SJCRH30 (cell line): Measurements from ENCODE around the gene KIAA1671. TPM values are rescaled to one million over a fixed set of nuclear protein-coding genes. Genes with fewer than 3 reads are reported as not detected.

Experiments
- DNase-seq, 2 experiments: peaks; one replicate each; pipeline ENCODE4 v3.0.0-alpha.2; 2015 to 2020
- H3K27ac ChIP-seq: fragments of 250-450 bp; sonication (Bioruptor Pico); 2 replicates; pipeline ENCODE4 v1.5.1; 2020; ENCODE audit warnings: mild to moderate bottlenecking, moderate library complexity
- H3K27me3 ChIP-seq: fragments of 250-450 bp; sonication (Bioruptor Pico); 2 replicates; pipeline ENCODE4 v1.5.1; 2020; ENCODE audit warnings: mild to moderate bottlenecking, moderate library complexity
- H3K36me3 ChIP-seq: fragments of 250-450 bp; sonication (Bioruptor Pico); 2 replicates; pipeline ENCODE4 v1.5.1; 2020; ENCODE audit warnings: mild to moderate bottlenecking, moderate library complexity
- H3K4me1 ChIP-seq: fragments of 250-450 bp; sonication (Bioruptor Pico); 2 replicates; pipeline ENCODE4 v1.5.1; 2020; ENCODE audit warnings: mild to moderate bottlenecking, moderate library complexity
- H3K4me3 ChIP-seq: fragments of 250-450 bp; sonication (Bioruptor Pico); 2 replicates; pipeline ENCODE4 v1.5.1; 2020; ENCODE audit warnings: mild to moderate bottlenecking, moderate library complexity
- H3K9me3 ChIP-seq: fragments of 250-450 bp; sonication (Bioruptor Pico); replicated peaks from 2 replicates; pipeline ENCODE4 v1.5.1; 2020; ENCODE audit warnings: mild to moderate bottlenecking, moderate library complexity
- total RNA-seq: library from RNA; depleted of rRNA; stranded (reverse); fragments of >200 nt; shearing (Covaris generic); gene quantifications from 2 replicates; pipeline ENCODE4 v1.2.3, GENCODE V29; 2014

The KIAA1671 gene
- total RNA-seq, 1 experiment from 2014 or later, result 19.7 TPM

DNA sequence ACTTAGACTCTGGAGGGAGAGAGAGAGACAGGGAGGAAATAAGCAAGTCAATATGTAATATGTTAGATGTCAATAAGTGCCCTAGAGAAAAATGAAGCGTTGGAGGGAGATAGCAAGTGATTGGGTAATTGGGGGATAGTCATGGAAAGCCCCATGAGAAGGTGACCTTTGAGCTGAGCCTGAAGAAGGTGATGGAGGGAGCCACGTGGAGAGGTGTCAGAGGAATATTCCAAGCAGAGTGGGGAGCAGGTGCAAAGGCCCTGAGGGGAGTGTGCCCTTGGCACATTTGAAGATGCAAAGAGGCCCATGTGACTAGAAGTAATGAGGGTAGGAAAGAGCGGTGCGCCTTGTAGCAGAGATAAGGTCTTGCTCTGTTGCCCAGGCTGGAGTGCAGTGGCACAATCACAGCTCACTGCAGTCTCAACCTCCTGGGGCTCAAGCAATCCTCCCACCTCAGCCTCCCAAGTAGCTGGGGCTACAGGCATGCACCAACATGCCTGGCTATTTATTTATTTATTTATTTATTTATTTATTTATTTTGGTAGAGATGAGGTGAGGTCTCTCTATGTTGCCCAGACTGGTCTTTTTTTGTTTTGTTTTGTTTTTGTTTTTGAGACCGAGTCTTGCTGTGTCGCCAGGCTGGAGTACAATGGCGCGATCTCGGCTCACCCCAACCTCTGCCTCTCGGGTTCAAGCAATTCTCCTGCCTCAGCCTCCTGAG lies 8.1 kb upstream of the KIAA1671 start:
- Histone ChIP-seq H3K4me1 (no peaks in the 10 kb centered on the region), H3K9me3 (no peaks in the 10 kb centered on the region), H3K36me3 (no peaks in the 10 kb centered on the region), H3K27ac (no peak overlapping the region), H3K27me3 (no peaks in the 10 kb centered on the region), H3K4me3 (no peak overlapping the region)
- no peak for DNase-seq

- Histone ChIP-seq H3K36me3 (no peaks in the 10 kb centered on the region), H3K4me3 (no peak overlapping the region), H3K27me3 (peaks cover 1% of the 10 kb centered on the region; the same call in 1 of the 2 replicates), H3K4me1 (no peaks in the 10 kb centered on the region), H3K27ac (no peak overlapping the region), H3K9me3 (no peaks in the 10 kb centered on the region)
- DNase-seq, result no peak
Measured at GRCh38 chr22:24945430-24945829, 7.1 kb upstream of the KIAA1671 start.

- no peaks in the 10 kb centered on the region for H3K9me3 ChIP-seq
- no peaks in the 10 kb centered on the region for H3K4me1 ChIP-seq
- H3K4me3 ChIP-seq, result no peak overlapping the region
- no peak for DNase-seq
- no peak overlapping the region for H3K27ac ChIP-seq
- peaks cover 5% of the 10 kb centered on the region; the same call in 1 of the 2 replicates for H3K27me3 ChIP-seq
- no peaks in the 10 kb centered on the region for H3K36me3 ChIP-seq
Measured at GRCh38 chr22:24947383-24947782, 5.1 kb upstream of the KIAA1671 start.

- no peak overlapping the region for H3K27ac ChIP-seq
Measured at GRCh38 chr22:24947881-24948280, 4.6 kb upstream of the KIAA1671 start.

GRCh38 chr22:24948356-24949202 lies 3.9 kb upstream of the KIAA1671 start:
- Histone ChIP-seq H3K27ac (no peak overlapping the region), H3K4me3 (no peak overlapping the region), H3K4me1 (no peaks in the 10 kb centered on the region), H3K9me3 (no peaks in the 10 kb centered on the region), H3K27me3 (peaks cover 5% of the 10 kb centered on the region; the same call in 1 of the 2 replicates), H3K36me3 (no peaks in the 10 kb centered on the region)
- no peak for DNase-seq

More at GRCh38 chr22:24947881-24948280, 4.6 kb upstream of the KIAA1671 start:
- H3K4me3 ChIP-seq, result no peak overlapping the region
- DNase-seq, result no peak
- H3K4me1 ChIP-seq, result no peaks in the 10 kb centered on the region
- peaks cover 5% of the 10 kb centered on the region; the same call in 1 of the 2 replicates for H3K27me3 ChIP-seq
- H3K36me3 ChIP-seq, result no peaks in the 10 kb centered on the region
- H3K9me3 ChIP-seq, result no peaks in the 10 kb centered on the region

- Histone ChIP-seq H3K4me3 (no peak overlapping the region), H3K27me3 (peaks cover 5% of the 10 kb centered on the region; the same call in 1 of the 2 replicates), H3K36me3 (no peaks in the 10 kb centered on the region), H3K9me3 (no peaks in the 10 kb centered on the region), H3K27ac (no peak overlapping the region), H3K4me1 (no peaks in the 10 kb centered on the region)
- no peak for DNase-seq
Measured at GRCh38 chr22:24950272-24950902, 2.1 kb upstream of the KIAA1671 start.

DNA sequence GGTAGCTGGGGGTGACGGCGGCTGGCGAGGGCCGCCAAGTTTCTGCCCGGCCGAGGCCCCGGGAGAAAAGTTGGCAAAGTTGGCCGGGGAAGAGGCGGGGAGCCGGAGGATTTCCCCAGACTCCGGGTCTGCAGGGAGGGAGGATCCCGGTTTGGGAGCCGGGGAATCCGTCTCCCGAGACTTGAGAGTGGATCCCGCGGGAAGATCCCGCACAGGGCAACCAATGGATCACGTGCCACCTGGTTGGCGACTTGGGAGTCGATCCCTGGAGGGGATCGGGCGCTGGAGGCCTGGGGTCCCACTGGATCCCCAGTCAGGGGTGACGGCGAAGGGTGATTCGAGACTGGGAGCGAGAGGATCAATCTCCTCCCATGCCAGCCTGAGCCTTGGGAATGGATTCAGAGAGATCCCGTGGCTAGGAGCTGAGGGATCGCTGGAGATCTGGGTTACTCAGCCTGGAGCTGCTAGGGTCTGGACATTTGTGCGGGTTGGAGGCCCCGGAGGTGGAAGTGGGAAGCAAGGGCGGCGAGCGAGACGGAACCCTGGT lies 394 bp downstream of the KIAA1671 start:
- Histone ChIP-seq H3K4me3 (no peak overlapping the region), H3K27me3 (peaks cover 5% of the 10 kb centered on the region; the same call in 1 of the 2 replicates), H3K9me3 (no peaks in the 10 kb centered on the region), H3K27ac (no peak overlapping the region), H3K36me3 (no peaks in the 10 kb centered on the region), H3K4me1 (no peaks in the 10 kb centered on the region)
- no peak for DNase-seq

DNA sequence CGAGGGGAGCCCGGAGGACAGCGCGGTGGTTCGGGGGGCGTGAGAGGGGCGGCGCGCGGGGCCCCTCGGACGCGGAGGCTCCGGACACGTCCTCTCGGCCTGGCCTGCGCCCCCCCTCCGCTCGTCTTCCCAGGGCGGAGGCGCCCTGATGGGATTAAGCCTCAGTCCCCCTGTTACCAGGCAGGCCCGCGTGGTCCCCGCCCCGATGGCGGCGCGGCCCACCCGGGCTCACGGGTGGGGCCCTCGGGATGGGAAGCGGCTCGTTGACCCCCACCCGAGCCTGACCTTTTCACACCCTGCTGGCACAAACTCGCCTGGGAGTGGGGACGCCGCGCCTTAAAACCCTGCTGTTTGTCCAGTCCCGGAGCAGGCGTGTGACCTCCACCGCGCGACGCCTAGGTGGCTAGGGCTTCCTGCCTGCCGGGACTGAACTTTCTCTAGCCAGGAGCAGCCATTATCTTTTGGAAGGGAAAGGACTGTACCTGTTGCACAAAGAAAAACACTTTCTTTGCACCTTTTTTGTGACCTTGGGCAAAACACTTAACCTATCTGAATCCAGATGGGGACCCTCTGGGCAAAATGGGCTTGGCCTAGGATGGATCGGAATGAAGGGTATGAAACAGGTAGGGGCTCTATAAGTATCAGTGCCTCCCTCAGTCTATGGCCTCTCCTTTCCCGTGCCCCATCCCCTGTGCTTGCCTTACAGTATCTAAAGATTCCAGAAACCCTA lies 1.0 kb downstream of the KIAA1671 start:
- Histone ChIP-seq H3K36me3 (no peaks in the 10 kb centered on the region), H3K27me3 (peaks cover 5% of the 10 kb centered on the region; the same call in 1 of the 2 replicates), H3K9me3 (no peaks in the 10 kb centered on the region), H3K4me3 (no peak overlapping the region), H3K4me1 (no peaks in the 10 kb centered on the region), H3K27ac (no peak overlapping the region)
- no peak for DNase-seq

DNA sequence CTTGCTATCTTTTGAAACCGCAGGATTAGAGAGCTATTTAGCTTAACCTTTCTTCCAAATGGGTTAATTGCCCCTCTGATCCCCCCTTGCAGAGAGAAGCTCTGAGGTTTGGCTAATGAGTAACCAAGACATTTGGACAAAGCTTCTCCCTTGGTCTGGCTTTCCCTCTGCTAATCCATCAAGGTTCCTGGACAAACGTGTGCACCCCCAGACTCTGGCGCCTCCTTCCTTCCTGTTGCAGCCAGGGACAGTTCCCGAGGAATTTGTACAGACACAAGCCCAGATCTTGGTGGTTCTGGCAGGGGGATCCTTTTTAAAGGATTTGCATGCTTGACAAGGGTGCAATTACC lies 1.6 kb downstream of the KIAA1671 start:
- H3K4me3 ChIP-seq, result no peak overlapping the region
- H3K4me1 ChIP-seq, result no peaks in the 10 kb centered on the region
- H3K9me3 ChIP-seq, result no peaks in the 10 kb centered on the region
- H3K36me3 ChIP-seq, result no peaks in the 10 kb centered on the region
- H3K27ac ChIP-seq, result no peak overlapping the region
- H3K27me3 ChIP-seq, result peaks cover 5% of the 10 kb centered on the region; the same call in 1 of the 2 replicates
- DNase-seq, result no peak

GRCh38 chr22:24954856-24955255 lies 2.3 kb downstream of the KIAA1671 start:
- Histone ChIP-seq H3K27ac (no peak overlapping the region), H3K4me3 (no peak overlapping the region), H3K4me1 (no peaks in the 10 kb centered on the region), H3K27me3 (peaks cover 5% of the 10 kb centered on the region; the same call in 1 of the 2 replicates), H3K36me3 (no peaks in the 10 kb centered on the region), H3K9me3 (no peaks in the 10 kb centered on the region)
- no peak for DNase-seq

DNA sequence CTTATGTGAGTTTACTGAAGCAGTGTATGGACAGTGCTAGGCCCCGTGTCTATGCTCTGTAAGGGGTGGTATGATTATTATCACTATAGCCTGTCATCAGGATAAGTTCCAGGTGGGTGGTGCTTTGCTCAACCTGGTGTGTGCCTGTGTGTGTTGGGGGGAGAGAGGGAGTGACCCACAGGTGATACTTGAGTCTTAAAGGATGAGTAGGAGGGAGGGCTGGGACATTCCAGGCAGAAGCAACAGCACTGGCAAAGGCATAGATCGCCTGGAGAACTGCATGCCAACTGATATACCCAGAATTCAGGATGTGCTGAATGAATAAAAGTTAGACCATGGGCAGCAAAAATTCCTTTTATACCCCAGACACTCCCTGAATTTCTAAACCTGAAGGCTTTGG lies 4.5 kb downstream of the KIAA1671 start:
- DNase-seq, result no peak
- no peak overlapping the region for H3K4me3 ChIP-seq
- no peaks in the 10 kb centered on the region for H3K36me3 ChIP-seq
- H3K9me3 ChIP-seq, result no peaks in the 10 kb centered on the region
- no peaks in the 10 kb centered on the region for H3K27me3 ChIP-seq
- no peak overlapping the region for H3K27ac ChIP-seq
- H3K4me1 ChIP-seq, result no peaks in the 10 kb centered on the region

DNA sequence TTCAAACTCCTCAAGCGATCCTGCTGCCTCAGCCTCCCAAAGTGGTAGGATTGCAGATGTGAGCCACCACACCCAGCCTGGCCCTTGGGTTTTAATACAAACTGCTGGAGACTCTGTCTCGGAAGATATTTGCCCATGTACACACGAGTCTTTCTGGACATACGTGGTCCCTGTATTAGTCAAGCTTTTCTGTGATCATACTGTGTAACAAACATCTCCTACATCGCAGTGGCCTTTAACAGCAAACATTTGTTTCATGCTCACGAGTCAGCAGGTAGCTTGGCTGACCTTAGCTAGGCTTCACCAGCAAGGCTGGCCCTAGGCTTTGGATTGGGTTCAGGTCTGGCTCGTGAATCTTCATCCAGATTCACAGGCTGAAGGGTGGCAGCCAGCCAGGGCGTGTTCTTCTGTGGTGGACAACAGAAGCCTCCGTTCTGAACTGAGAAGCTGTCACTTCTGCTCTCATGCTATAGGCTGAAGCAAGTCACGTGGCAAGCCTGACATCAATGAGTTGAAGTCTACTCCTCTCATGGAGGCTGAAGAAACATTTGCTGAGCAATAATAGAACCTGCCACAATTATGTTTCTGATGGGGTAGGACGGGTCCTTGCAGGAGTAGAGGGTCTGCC lies 8.8 kb downstream of the KIAA1671 start:
- Histone ChIP-seq H3K9me3 (no peaks in the 10 kb centered on the region), H3K4me3 (no peak overlapping the region)
- DNase-seq, result no peak

DNA sequence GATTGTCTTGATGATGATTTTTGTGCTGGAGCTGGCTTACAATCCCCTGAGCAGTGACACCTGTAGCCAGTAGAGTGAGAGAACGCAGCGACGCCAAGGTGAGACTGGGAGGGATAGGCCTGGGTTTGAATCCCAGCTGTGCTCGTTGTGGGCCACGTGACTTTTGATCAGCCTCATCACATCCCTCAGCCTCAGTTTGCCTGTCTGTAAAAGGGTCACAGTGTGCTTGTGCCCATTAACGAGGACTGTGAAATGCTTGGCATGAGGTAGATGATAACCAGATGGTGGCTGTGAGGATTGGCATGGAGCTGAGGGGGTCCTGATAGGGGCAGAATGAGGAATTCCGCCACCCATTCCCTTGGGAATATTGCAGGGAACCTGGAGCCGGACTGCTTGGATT lies 9.6 kb downstream of the KIAA1671 start:
- no peaks in the 10 kb centered on the region for H3K9me3 ChIP-seq
- DNase-seq, result no peak
- H3K27me3 ChIP-seq, result no peaks in the 10 kb centered on the region
- H3K4me3 ChIP-seq, result no peak overlapping the region
- no peak overlapping the region for H3K27ac ChIP-seq
- H3K36me3 ChIP-seq, result no peaks in the 10 kb centered on the region
- H3K4me1 ChIP-seq, result peaks cover 5% of the 10 kb centered on the region; the same call in 1 of the 2 replicates

More for the DNA sequence above, 8.8 kb downstream of the KIAA1671 start:
- no peak overlapping the region for H3K27ac ChIP-seq
- H3K36me3 ChIP-seq, result no peaks in the 10 kb centered on the region
- peaks cover 3% of the 10 kb centered on the region; the same call in 1 of the 2 replicates for H3K4me1 ChIP-seq
- H3K27me3 ChIP-seq, result no peaks in the 10 kb centered on the region

DNA sequence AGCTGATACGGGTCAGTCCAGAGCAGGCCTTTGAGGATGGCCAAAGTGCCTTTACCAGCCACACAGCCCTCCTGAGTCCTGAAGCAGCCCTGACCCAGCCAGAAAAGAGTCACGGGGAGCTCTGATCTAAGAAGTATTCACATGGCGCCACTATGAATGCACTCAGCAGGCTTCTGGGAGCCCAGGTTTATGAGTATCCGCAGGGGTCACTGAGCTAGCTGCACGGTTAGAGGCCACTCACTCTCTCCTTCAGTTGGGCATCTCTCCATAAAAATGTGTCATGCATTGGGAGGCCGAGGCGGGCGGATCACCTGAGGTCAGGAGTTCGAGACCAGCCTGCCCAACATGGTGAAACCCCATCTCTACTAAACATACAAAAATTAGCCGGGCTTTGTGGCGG lies 10.3 kb downstream of the KIAA1671 start:
- no peak overlapping the region for H3K4me3 ChIP-seq
- H3K36me3 ChIP-seq, result no peaks in the 10 kb centered on the region

More for the DNA sequence above, 10.3 kb downstream of the KIAA1671 start:
- Histone ChIP-seq H3K9me3 (no peaks in the 10 kb centered on the region), H3K4me1 (peaks cover 6% of the 10 kb centered on the region; the same call in 1 of the 2 replicates), H3K27ac (no peak overlapping the region), H3K27me3 (no peaks in the 10 kb centered on the region)
- DNase-seq, result no peak
